Measurements from ENCODE around the gene LPCAT1.

LPCAT1 gene

DNA sequence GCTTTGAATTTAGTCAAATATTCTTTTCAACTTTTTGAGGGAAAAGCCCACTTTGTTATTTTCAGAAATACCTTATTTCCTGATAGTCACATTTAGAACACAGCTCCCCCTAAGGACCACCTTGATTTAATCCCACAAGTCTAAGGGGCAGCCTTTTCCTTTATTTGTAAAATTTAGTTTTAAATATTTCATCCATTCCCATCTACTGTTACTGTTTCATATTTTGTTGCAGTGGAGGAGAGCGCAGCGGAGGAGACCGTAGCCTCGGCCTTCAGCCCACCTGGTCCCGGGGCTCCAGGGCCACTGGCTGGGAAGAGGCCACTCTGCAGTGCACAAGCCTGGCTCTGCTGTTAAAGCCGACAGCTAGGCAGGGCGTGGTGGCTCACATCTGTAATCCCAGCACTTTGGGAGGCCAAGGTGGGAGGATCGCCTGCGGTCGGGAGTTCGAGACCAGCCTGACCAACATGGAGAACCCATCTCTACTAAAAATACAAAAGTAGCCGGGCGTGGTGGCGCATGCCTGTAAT is 19.6 kb downstream of the LPCAT1 start:
- H3K9me2 ChIP-seq (replicated peaks; ENCODE audit: control insufficient read depth, low read length): no peaks in the 10 kb centered on the region
- H4K20me1 ChIP-seq (ENCODE audit: control insufficient read depth, insufficient read depth, low read depth, low read length): peaks cover 14% of the 10 kb centered on the region
- H3F3A ChIP-seq (ENCODE audit: control insufficient read depth, insufficient read depth): peaks cover 16% of the 10 kb centered on the region
- H3K27me3 ChIP-seq (ENCODE audit: control insufficient read depth, low read length): no peaks in the 10 kb centered on the region
- peaks cover 57% of the 10 kb centered on the region for H3K4me1 ChIP-seq (ENCODE audit: control insufficient read depth, low read length)
- H3K4me3 ChIP-seq (ENCODE audit: low read length): peak overlapping the region; percentile 68
- H3K9me3 ChIP-seq (ENCODE audit: control insufficient read depth, insufficient read depth, low read length): no peaks in the 10 kb centered on the region
- peaks cover 40% of the 10 kb centered on the region for H3K36me3 ChIP-seq (ENCODE audit: control insufficient read depth, low read length)
- peaks cover 89% of the 10 kb centered on the region for H3K79me2 ChIP-seq (ENCODE audit: control insufficient read depth, low read length)
- H3K4me2 ChIP-seq (ENCODE audit: low read length): peak overlapping the region; percentile 92
- no peak for TF ChIP-seq EZH2phosphoT487 (IDR thresholded peaks at IDR 0.05; ENCODE audit: borderline replicate concordance, low read length)
- TF ChIP-seq, protein P1, sequence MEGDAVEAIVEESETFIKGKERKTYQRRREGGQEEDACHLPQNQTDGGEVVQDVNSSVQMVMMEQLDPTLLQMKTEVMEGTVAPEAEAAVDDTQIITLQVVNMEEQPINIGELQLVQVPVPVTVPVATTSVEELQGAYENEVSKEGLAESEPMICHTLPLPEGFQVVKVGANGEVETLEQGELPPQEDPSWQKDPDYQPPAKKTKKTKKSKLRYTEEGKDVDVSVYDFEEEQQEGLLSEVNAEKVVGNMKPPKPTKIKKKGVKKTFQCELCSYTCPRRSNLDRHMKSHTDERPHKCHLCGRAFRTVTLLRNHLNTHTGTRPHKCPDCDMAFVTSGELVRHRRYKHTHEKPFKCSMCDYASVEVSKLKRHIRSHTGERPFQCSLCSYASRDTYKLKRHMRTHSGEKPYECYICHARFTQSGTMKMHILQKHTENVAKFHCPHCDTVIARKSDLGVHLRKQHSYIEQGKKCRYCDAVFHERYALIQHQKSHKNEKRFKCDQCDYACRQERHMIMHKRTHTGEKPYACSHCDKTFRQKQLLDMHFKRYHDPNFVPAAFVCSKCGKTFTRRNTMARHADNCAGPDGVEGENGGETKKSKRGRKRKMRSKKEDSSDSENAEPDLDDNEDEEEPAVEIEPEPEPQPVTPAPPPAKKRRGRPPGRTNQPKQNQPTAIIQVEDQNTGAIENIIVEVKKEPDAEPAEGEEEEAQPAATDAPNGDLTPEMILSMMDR (IDR thresholded peaks at IDR 0.05; ENCODE audit: low read depth, low read length, poor library complexity, severe bottlenecking): peak; percentile 54
- peak overlapping the region; percentile 90 for H3K27ac ChIP-seq (ENCODE audit: low read depth, low read length)

DNA sequence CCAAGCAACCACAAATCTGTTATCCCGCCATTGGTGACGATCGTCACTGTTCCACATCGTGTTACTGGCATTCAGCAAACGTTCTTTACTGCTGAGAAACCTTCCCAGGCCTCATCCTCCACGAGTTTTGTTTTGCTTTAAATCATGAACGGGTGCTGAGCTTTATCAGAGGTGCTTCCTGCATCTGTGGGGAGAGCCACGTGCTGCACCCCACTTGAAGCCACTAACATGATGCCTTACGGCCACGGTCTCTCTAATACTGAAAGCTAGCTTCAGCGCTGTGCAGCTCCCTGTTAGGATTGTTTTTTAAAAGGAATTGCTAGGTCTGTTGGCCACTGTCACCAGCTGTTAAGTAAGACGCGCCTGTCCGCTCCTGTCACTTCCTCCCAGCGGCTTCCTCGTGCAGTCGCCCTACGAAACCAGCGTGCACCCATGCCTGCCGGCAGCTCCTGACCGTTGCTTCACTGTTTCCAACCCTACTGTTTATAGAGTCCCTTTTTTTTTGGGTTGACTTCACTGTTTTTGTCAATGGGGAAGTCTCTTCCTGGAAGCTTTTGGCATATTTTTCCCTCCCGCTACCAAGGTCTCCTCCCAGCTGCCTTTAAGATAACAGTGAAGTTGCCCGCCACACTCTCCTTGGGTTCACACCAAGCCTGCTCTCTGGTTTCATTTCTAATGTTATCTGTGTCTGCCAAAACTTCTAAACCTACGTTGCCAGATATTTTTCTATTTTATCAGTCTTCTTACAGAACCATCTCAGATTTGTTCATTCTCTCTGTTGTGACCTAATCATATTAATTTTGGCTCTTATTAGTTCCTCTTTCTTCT is 20.3 kb downstream of the LPCAT1 start:
- H4K20me1 ChIP-seq (ENCODE audit: control insufficient read depth, insufficient read depth, low read depth, low read length): peaks cover 14% of the 10 kb centered on the region
- H3K4me2 ChIP-seq (ENCODE audit: low read length): peak overlapping the region; percentile 92
- peak overlapping the region; percentile 68 for H3K4me3 ChIP-seq (ENCODE audit: low read length)

DNA sequence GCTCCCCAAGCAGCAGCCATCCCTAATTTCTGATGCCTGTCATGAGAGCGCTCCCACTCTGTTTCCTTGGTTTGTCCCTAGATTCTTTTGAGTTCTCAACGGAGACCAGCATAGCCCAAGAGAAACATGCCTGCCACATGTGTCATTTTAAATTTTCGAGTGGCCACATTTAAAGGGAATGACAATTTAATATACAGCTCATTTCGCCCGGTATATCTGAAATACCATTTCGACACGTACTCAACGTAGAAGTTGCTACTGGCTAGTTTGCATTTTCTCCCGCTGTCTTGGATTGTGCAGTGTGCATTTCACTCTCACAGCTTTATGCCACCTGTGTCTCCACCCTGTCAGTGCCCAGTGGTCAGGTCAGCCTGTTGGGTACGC is 21.0 kb downstream of the LPCAT1 start:
- H3K9me3 ChIP-seq (ENCODE audit: control insufficient read depth, insufficient read depth, low read length): no peaks in the 10 kb centered on the region
- peaks cover 14% of the 10 kb centered on the region for H4K20me1 ChIP-seq (ENCODE audit: control insufficient read depth, insufficient read depth, low read depth, low read length)
- peak overlapping the region; percentile 68 for H3K4me3 ChIP-seq (ENCODE audit: low read length)
- H3K4me1 ChIP-seq (ENCODE audit: control insufficient read depth, low read length): peaks cover 71% of the 10 kb centered on the region
- no peak for TF ChIP-seq EZH2phosphoT487 (IDR thresholded peaks at IDR 0.05; ENCODE audit: borderline replicate concordance, low read length)
- TF ChIP-seq, protein P1 (IDR thresholded peaks at IDR 0.05; ENCODE audit: low read depth, low read length, poor library complexity, severe bottlenecking): no peak
- H3K9me2 ChIP-seq (replicated peaks; ENCODE audit: control insufficient read depth, low read length): no peaks in the 10 kb centered on the region
- peak overlapping the region; percentile 90 for H3K27ac ChIP-seq (ENCODE audit: low read depth, low read length)
- no peaks in the 10 kb centered on the region for H3K27me3 ChIP-seq (ENCODE audit: control insufficient read depth, low read length)
- H3K4me2 ChIP-seq (ENCODE audit: low read length): peak overlapping the region; percentile 92
- peaks cover 89% of the 10 kb centered on the region for H3K79me2 ChIP-seq (ENCODE audit: control insufficient read depth, low read length)
- H3K36me3 ChIP-seq (ENCODE audit: control insufficient read depth, low read length): peaks cover 50% of the 10 kb centered on the region
- H3F3A ChIP-seq (ENCODE audit: control insufficient read depth, insufficient read depth): peaks cover 16% of the 10 kb centered on the region

More for the DNA sequence above, 20.3 kb downstream of the LPCAT1 start:
- H3F3A ChIP-seq (ENCODE audit: control insufficient read depth, insufficient read depth): peaks cover 16% of the 10 kb centered on the region
- H3K79me2 ChIP-seq (ENCODE audit: control insufficient read depth, low read length): peaks cover 89% of the 10 kb centered on the region
- TF ChIP-seq EZH2phosphoT487 (IDR thresholded peaks at IDR 0.05; ENCODE audit: borderline replicate concordance, low read length): no peak
- TF ChIP-seq, protein P1 (IDR thresholded peaks at IDR 0.05; ENCODE audit: low read depth, low read length, poor library complexity, severe bottlenecking): no peak
- H3K4me1 ChIP-seq (ENCODE audit: control insufficient read depth, low read length): peaks cover 63% of the 10 kb centered on the region
- H3K9me2 ChIP-seq (replicated peaks; ENCODE audit: control insufficient read depth, low read length): no peaks in the 10 kb centered on the region
- H3K9me3 ChIP-seq (ENCODE audit: control insufficient read depth, insufficient read depth, low read length): no peaks in the 10 kb centered on the region
- H3K27ac ChIP-seq (ENCODE audit: low read depth, low read length): peak overlapping the region; percentile 90
- H3K27me3 ChIP-seq (ENCODE audit: control insufficient read depth, low read length): no peaks in the 10 kb centered on the region
- H3K36me3 ChIP-seq (ENCODE audit: control insufficient read depth, low read length): peaks cover 43% of the 10 kb centered on the region
